NCI-H2107 (cell line): Measurements from ENCODE around the gene LRIG1.

Experiments
- DNase-seq: peaks from one replicate; lab custom pipeline; 2025; lab: John Stamatoyannopoulos, UW

Gene LRIG1

GRCh38 chr3:66401675-66402491, 98.9 kb downstream of the LRIG1 start:
- DNase-seq = no peak

- DNase-seq = no peak
Observed at GRCh38 chr3:66401157-66401550, 99.7 kb downstream of the LRIG1 start.

DNA sequence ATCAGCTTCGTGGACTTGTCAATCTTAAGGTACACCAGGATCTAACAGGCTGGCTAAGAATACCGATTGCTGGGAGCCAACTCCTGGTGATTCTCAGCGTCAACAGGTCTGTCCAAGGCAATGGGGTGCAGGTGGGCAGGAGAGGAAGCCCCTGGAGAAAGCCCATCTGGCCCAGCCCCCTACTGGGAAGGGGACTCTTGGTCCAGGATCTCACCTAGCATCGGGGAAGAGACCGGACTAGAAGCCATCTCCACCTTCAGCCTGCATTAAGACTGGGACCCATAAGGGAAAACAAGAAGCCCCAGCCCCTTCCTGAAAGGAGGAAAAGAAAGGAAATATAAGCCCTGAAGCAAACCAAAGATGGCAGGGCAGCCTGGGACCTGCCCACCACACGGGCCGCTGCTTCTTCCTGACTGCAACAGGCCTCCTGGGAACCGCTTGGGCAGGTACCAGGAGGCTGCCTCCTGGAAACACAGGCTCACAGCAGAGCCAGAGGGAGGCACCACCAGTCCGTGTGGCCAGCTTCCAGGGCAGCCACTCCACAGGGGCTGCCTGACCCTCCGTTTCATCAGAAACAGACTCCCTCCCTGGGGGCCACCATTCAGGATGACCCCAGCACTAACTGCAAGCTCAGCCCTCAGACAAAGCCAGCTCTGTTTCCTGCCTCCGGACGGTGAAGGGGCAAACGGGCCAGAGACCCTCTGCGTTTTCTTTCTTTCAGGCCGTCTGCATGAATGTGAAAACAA, 100.2 kb downstream of the LRIG1 start:
- DNase-seq = no peak

DNA sequence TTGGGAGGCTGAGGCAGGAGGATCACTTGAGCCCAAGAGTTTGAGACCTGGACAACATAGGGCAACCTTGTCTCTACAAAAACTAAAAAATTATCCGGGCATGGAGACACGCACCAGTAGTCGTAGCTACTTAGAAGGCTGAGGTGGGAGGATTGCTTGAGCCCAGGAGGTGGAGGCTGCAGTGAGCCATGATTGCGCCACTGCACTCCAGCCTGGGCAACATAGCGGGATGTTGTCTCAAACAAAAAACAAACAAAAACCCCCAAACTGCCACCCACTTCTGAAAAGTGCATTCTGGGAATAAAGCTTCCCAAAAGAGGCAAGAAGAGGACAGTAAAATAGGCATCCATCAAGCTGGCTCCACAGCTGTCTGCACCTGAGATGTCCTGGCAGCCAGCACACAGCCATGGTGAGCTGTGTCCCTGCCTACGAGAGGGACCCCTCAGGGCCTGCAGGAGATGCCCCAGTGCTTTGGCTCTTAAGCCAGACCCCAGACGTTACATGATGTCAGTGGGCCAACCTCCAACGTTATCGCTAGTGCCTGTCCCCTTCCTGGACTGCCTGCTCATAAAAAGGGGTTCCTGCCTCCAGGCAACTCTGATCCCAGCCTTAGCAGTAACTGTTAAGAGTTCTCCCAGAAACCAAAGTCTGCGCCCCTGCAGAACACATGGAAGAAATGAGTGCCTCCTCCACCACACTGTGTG, 101.1 kb downstream of the LRIG1 start:
- DNase-seq = no peak

- DNase-seq = no peak
Observed at GRCh38 chr3:66398228-66399025, 102.4 kb downstream of the LRIG1 start.

DNA sequence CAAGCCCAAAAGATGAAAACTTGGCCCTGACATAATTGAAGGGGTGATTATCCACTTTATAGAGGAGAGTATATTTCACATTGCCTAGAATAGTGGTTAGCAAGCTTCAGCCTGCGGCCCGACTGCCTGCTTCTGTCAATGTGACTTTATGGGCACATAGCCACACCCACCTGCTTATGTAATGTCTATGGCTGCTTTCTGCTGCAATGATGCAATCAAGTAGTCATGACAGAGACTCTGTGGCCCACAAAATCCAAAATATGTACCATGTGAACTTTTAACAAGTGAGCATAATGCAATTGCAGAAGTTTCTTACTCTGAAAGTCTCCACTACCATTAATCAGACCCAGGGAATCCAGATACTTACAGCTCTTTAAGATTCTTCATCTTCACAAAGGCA, 103.1 kb downstream of the LRIG1 start:
- DNase-seq = no peak

GRCh38 chr3:66396888-66397287, 103.9 kb downstream of the LRIG1 start:
- no peak for DNase-seq

- no peak for DNase-seq
Observed at GRCh38 chr3:66396161-66396760, 104.6 kb downstream of the LRIG1 start.

GRCh38 chr3:66395635-66396034, 105.2 kb downstream of the LRIG1 start:
- DNase-seq = no peak

DNA sequence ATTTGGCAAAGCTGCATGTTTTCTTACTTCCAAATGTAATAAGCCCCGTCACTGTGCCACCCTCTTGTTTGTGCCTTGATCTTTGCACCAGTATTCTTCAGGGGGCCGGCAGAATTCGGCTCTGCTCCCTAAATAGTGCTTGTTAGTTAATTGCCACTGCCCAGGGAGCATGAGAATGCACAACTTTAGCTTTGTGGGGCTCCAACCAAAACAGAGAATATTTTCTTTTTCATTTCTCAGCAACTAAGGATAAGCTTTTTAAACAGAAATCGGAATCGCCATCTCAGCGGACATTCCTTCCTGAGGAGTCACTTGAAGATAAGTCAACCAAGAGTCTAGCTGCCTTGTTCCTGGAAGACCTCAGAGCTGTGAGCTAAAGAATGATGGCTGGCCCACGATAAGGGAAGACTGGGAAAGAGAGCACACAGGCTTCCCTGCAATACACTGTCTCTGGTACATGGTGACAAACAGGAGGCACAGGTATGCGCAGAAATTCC, 106.0 kb downstream of the LRIG1 start:
- no peak for DNase-seq

DNA sequence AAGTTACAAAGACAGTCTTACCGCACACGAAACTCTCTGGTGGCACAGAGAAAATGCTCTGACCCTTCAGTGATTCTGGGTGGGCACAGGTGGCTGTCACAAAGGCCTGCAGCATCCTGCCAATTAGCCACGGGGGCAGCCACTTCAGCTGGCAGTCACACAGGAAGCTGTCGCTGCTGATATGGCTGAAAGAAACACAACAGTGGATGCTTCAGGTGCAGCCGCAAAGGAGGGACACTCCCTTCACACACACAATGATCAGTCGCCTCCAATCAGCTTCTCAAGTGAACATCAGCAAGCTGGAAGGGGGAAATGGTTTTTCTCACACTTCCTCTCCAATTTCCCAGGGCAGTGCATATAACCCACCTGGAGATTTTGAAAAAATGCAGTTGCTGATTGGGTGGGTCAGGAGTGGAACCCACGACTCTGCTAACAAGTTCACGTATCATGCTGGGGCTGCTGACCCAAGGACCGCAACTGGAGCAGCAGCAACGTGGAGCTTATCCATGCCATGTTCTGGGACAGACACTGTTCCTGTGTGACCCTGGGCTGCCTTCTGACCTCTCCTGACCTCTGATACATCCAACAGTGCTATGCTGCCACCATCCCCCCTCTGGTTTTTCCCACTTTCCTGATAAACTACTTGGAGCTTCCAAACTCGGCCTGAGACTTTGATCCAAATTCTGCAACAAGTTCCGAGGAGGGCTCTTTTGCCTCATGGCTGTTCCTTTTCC, 106.6 kb downstream of the LRIG1 start:
- no peak for DNase-seq

DNA sequence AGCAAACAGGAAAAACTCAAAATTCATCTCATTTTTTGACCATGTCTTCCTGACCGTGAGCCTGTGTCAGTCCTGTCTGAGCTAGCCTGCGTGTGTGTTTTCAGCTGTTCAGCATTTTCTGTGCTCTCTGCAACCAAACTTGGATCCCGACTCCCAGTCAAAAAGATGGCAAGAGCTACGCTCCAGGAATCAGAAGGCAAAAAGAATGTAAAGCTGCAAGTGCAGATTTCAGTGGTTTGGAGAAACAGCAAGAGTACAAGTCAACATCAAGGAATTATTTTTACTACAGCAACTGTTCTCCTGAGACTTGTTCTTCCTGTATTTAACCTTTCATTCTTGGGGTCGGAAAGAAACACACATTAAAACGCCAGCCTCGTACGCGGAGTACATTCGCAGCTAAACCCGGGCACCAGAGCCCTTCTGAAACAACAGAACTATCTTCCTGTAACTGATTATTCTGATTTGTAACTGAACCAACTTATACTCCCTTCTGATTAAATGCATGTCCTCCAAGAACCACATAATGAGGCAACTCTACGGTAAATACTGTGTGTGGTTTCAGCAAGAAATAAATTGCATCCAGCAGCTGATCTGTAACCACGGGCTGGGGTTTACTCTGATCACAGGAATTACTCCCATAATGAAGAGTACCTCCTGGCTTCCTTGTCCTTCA, 107.4 kb downstream of the LRIG1 start:
- DNase-seq = no peak

DNA sequence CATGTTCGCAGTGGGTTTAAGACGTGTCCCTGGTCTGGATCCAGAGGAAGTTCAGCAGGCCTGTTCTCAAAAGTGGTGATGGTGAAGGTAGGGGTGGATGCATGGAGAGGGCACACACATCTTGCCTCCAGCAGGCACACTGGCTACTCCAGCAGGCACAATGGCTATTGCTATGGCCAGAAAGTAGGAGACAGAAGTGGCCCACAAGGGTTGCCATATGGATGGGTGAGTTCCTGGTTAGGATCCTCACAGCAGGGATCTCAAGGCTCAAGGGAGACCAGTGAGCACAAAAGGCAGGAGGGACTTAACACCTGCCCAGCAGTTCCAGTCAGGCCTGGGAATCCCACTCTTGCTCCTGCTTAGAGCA, 107.9 kb downstream of the LRIG1 start:
- DNase-seq = no peak

DNA sequence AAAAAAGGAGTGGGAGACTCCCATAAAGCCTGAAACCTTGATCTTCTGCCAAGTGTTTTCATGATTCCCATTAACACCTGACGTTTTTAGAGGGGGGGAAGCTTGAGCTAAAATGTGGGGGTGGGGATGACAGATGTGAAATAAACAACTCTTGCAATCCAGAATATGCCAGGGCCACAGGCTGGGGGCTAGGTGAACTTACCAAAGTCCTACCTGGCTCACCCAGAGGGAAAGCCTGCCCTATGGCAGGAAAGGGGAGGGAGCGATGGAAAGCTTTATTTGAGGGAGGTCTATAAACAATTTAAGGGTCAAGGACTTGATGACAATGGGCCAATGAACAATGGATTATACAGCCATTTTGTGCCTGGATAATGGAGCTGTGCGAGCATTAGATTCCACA, 108.3 kb downstream of the LRIG1 start:
- no peak for DNase-seq

GRCh38 chr3:66390013-66390412, 110.8 kb downstream of the LRIG1 start:
- no peak for DNase-seq

DNA sequence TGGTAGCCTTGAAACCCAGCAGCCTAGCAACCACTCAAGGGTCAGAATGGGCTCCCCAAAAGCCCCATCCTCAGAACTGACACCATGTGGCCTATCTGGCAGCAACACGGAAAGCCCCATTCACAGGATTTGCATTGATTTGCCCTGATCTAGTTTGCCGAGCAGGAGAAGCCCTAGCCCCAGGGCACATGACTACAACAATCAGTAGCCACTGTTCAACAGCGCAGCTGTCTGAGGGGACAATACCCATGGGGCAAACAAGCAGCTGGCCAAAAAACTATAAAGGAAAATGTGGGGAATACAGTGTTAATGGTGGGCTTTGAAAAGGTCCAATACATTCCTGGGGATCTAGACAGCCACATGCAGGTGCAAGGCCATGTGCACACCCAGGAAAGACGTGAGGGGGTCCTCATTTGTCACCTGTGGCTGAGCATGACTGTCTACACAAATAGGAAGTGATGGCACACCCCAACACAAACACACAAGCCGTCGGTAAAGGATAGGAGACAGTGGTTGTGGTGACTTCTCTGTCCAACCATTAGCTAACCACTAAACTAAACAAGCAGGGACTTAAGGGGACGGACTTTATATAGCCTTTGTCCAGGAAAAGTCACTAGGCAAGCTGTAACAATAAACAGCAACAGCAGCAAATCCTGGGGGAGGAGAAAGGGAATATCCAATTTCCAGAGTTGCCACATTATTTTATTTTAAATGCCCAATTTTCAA, 113.7 kb downstream of the LRIG1 start:
- no peak for DNase-seq

DNA sequence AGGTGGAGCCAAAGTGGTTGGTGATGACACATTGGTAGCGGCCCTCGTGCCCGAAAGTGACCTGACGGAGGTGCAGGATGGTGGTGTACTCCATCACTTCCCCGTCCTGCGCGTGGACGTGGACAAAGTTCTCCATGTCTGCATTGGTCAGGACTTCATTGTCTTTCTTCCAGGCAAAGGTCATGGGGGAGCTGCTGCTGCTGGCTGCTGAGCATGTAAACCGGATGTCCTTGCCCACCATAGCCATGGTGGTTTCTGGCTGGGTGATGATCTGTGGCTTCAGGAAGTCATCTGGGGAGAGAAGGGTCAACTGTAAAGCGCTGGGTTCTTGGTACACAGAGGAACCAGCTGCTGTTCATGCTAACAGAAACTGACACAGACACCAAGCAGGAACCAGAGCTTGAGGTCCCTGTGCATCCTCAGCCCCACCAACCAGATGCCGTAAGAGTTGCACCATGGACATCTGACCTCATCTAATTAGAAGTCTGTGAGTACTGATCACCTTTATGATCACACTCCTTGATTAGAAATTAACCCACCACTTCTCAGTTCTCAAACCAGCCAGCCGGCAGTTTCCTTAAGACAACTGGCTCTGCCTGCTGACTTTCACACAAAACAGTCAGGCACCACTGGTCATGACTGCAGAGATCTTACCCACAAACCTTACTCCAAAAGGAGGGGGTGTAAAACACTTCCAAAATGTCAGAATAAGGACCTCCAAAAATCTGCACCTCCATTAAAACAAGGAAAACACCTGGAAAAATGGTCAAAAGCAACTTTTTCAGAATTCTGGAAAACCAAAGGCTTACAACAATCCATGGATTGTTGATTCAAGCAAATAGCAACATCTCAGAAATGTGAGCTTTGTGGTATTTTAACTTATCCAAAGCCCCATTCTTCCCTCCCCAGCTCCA, 114.6 kb downstream of the LRIG1 start:
- DNase-seq = no peak

GRCh38 chr3:66385066-66385465, 115.8 kb downstream of the LRIG1 start:
- DNase-seq = no peak
